ENCODE measurements around the gene DNASE1L2.
A peak's percentile ranks its signal among the peaks of the same experiment; 100 is the strongest.
"Not testable (repeated sequence)": the region's sequence is repeated elsewhere in the genome, so short reads cannot be mapped to it uniquely, and the experiment has no call there.

Gene DNASE1L2

DNA sequence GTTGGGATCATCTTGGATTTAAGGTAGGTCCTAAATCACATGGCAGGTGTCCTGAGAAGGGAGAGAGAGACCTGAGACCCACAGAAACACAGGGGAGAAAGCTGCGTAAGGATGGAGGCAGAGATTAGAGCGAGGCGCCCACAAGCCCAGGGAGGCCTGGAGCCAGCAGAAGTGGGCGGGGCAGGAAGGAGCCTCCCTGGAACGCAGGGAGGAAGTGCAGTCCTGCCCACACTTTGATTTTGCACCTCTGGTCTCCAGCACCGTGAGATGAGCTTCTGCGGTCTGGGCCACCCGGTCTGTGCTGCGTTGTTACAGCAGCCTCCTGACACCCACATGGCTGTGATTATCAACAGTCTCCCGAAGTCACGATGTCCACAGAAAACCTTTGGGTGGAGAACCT is 6.4 kb downstream of the DNASE1L2 start:
- no peak for DNase-seq

DNA sequence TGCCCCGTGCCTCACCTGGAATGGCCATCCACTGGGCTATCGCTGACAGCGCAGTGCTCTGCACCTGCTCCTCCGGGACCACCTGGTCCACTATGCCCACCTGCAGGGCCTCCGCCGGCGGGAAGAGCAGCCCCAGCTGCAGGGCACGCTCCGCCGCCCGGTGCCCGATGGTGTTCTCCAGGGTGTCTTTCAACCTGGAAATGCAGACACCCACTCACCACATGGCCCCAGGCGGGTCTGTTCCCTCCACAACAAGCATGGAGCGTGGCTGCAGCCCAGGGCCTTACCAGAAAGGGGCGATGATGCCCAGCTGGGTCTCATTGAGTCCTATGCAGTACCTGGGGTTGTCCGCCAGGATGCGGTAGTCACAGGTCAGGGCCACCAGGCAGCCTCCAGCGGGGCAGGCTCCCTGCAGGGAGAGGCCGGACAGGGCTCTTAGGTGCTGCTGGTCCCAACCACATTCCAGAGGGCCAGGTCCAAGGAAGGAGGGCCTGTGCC is 6.8 kb downstream of the DNASE1L2 start:
- no peak for DNase-seq

DNA sequence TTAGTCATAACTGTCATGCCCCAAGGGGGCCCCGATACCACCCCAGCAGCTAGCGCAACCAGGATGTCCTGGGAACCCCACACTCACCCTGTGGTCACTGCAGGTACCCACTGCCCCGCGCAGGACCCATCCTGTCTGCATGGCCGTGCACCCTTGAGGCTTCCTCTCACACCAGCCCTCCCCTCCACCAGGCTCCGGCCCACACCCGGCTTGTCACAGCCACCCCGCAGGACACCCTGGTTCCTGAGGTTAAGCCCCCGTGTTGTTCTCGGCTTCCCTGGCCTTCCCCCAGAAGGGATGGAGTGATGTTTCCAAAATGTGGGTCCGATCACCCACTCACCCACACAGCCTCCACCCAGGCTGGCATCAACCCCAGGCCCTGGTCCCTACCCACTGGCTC is 7.5 kb downstream of the DNASE1L2 start:
- no peak for DNase-seq

DNA sequence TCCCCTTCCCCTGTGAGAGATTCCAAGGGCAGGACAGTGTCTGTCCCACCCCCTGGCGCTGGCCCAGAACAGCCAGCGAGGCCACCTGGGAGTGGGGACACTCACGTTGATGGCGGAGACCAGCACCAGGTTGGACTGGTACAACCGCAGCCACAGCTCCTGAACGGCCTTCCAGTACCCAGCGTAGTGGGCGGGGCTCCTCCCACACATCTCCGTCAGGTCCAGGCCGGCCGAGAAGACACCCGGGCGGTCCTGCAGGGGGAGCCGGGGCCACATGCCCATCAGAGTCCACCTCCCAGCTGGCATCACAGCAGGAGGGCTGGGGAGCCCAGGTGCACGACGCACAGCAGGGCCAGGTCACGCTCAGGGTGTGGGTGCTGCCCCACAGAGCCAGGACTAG is 8.1 kb downstream of the DNASE1L2 start:
- no peak for DNase-seq

DNA sequence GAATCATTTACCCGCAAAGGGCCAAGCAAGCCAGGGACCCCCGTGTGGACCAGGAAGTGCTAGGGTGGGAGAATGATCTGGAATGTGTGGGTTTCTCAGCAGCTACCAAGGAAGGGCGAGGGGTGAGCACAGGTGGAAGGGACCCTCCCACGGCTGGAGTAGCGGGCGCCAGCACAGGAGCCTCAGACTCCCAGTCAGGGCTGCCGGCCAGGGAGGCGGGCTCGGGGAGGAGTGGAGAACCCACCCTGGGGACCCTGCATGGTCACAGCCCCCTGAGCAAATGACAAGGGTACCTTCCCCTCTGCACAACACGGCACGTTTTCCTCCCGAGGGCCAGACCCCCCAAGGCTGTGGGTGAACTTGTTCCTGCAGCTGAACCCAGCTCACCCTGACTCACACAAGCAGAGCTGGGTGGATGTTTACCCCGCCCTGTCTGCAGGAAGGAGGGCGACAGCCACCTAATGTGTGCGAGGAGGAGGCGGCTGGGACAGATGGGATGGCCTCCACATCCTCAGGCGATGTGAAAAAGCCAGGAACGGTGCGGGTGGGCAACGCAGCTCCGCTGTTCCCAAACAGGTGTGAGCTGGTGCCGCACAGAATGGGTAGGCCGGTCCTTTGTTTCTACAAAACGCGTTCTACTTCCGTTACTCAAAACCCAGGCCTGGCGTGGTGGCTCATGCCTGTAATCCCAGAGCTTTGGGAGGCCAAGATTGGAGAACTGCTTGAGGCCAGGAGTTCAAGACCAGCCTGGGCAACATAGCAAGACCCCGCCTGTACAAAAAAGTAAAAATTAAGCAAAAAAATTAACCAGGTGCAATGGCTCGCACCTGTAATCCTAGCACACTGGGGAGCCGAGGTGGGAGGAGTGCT is 8.9 kb downstream of the DNASE1L2 start:
- no peak for DNase-seq

DNA sequence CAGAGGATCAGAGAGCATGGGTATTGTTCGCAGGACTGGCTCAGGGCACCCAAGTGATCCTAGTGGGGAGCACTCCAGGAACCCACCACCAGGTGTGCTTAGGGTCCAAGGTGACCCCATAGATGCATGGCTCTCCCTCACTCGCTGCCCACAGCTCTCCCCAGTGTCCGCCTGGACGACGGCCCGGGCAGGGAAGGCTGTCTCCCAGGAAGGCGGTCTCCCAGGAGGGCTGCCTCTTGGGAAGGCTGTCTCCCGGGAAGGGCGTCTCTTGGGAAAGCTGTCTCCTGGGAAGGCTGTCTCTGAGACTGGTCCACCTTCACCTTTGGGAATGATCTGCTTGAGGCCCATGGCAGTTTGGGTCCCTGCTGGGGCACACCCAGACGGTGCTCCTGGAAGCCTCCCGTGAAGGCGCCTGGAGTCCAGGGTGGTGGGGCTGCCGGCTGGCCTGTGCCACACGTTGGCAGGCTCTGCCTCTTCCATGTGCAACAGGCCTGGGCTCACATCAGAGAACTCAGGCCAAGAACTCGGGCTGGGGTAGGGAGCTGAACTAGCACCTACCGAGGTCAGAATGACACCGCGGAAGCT is 10.1 kb downstream of the DNASE1L2 start:
- DNase-seq = no peak

DNA sequence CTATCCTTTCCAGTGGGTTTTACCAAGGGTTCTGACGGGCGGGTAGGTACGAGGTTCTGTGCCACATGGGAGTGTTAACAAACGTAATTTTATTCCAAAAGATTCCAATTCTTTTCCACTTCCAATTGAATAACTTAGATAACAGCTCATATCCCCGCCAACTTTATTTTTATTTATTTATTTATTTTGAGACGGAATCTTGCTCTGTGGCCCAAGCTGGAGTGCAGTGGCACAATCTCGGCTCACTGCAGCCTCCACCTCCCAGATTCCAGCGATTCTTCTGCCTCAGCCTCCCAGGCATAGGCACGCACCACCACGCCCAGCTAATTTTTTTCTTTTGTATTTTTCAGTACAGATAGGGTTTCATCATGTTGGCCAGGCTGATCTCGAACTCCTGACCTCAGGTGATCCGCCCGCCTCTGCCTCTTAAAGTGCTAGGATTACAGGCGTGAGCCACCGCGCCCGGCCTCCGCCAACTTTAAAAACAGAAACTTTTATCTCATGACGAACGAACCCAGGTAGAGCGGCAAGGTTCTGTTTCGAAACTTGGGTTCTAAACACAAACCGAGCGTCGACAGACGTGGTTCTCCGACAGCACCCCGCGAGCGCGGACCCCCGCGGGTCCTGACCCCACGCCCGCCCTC is 14.5 kb downstream of the DNASE1L2 start:
- DNase-seq = peak; percentile 18

DNA sequence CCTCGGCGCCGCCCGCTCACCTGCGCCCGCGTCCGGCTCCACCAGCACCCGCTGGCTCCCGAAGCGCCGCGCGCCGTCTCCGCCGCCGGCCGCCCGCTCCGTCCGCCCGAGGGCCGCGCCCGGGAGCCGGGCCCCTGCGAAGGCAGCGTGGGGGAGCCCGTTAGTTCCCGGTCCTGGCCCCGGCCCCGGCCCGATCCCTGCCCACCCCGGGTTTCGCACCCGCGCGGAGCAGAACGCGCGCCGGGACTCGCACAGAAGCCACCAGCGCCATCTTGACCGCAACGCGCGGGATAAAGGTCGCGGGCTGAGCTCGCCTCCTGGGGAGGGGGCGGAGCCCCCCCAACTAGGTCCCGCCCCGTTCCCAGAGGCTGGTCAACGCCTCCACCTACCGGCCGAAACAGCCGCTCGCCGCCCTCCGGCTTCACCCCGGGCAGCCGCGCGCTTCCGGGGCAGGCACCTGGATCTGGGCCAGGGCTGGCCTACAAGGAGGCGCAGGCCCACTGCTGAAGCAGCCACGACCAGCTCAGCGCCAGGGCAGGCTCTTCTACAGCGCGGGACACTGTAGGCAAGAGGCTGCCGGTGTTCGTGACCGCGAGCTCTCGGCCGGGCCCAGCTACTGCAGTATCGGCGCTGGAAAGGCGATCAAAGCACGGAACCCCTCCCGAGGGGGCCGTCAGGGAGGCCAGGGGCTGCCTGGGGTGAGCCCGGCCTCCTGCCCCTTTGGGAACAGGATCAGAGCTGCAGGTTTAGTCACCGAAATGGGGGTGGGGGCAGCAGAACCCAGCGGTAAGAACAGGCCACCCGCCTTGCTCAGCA is 15.3 kb downstream of the DNASE1L2 start, which contains the start of gene ECI1:
TSS of gene ECI1 (minus strand) at position 292 of the 816 bp plus-strand sequence. CDS start at position 271, 21 bp downstream.
- peak; percentile 52 for DNase-seq

DNA sequence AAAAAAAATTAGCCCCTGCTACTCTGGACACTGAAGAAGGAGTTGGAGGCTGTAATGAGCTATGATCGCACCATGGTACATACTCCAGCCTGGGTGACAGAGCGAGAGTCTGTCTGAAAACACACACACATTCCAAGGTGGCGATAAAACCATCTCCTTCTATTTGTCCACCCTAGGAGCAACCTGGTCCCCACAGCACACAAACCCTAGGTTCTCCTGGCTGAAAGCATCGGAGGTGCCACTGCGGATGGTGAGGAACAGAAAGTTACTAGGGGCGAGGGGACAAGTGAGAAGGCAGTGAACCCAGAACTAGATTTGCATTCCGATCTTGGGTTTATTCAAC is 16.5 kb downstream of the DNASE1L2 start:
- no peak for DNase-seq

DNA sequence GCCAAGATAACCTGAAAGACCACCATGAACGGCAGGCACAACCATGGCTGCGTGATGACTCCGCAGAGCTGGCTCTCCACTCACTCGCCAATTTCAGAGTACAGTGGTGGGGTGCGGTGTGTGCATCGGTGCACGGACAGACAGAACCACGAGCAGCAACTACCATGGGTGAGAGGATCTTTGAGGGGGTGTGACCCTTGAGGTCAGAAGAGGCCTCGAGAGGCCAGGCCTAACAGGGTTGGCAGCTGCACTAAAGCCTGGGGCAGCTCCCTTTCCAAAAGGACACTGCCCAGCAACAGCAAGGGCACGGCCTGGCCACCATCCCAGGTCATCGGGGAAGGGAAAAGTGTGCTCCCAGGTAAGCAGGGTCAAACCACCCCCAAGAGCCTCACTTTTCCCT is 17.0 kb downstream of the DNASE1L2 start:
- no peak for DNase-seq

DNA sequence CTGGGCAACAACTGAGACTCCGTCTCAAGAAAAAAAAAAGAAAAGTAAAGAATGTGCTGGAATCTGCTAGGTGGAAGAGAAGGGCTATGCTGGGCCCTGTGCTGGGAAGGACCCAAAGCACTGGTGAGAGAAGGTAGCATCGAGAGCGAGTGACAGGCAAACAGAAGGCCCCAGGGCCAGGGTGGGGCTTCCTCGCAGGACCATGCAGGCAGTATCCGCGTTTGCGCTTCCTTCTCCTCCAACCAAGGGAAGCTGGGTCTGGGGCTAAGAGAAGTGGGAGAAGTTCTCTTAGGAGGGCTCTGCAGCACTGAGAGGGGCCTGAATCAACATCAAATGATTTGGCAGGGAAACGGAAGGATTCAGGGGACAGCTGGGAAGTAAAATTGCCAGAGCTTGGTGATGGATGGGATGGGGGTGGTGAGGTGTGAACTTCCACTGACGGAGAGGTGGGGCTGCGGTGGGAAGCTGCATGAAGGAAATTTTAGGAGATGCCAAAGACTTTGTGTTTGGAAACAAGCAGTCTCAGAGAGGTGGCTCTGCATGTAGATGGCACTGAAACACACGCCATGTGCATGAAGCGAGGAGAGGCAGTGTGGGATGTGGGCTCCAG is 20.4 kb downstream of the DNASE1L2 start:
- DNase-seq = no peak

DNA sequence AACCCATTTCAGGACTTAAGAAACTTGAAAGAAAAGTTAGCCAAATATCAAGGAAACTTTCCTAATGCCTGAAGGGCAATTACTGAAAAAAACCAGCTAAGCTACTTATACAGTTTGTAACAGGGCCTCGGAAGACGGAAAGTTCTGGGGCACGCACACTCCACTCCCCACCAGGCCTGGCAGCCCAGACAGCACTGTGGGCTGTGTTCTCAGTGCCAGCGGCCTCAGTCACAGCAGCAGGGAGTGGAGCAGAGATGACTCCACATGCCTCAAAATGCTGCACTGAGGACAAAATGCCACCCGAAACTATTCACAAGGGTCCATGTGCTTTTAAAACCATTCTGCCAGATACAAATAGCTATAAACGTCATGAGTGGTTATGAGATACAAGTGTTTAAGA is 21.5 kb downstream of the DNASE1L2 start:
- DNase-seq = no peak

DNA sequence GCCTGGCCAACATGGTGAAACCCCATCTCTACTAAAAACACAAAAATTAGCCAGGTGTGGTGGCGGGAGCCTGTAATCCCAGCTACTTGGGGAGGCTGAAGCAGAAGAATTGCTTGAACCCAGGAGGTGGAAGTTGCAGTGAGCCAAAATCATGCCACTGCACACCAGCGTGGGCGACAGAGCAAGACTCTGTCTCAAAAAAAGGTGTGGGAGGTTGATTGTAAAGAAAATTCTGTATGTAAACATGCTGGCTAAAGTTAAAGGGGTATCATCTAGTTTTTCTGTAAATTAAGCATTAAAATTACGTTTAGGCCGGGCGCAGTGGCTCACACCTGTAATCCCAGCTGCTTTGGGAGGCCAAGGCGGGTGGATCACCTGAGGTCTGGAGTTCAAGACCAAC is 22.3 kb downstream of the DNASE1L2 start:
- DNase-seq = not testable (repeated sequence)

DNA sequence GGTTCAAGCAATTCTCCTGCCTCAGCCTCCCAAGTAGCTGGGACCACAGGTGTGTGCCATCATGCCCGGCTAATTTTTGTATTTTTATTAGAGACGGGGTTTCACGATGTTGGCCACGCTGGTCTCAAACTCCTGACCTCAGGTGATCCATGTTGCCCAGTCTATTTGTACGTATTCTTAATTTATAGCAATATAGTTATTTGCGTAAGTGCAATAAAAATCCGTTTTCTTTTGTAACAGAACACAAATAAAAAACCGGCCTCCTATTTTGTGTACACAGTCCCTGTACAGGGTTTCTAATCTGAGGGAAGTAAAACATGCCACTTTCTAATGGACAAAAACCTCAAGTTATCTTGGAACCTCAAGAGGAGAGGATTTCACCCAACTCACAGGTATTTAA is 24.0 kb downstream of the DNASE1L2 start:
- no peak for DNase-seq

DNA sequence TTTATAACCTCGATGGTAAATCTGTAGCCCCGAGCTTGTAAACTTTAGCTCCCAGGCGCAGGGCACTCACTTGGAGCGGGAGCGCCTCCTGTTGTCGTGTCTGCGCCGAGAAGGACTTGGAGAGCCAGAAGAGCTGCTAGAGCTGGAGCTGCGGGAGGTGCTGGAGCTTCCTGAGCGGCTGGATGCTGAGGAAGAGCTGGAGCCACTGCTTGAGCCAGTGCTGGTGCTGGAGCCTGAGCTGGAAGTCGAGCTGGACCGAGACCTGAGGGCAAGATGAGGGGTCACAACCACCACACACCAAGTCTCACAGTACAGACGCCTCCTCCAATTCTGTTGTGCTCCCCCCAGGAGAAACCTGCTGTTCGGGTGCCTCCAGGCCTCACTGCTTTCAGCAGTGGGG is 26.8 kb downstream of the DNASE1L2 start:
- not testable (repeated sequence) for DNase-seq

DNA sequence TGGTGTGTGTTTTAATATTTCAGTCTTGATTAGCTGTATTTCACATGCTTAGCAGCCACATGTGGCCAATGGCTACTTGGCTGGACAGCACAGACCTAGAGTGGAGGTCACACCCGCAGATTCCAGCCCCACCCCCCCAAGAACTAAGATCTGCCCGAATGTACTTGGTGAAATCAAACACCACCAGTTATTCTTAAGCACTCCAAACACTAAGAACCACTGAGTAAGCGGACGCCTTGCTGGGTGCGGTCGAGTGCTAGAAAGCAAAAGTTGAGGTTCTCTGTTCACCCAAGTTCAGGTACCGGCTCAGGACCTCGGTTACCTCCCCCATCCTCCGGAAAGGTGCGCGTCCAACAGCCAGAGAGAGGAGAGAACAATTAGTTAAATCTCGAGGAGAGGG is 30.6 kb downstream of the DNASE1L2 start:
- DNase-seq = not testable (repeated sequence)

DNA sequence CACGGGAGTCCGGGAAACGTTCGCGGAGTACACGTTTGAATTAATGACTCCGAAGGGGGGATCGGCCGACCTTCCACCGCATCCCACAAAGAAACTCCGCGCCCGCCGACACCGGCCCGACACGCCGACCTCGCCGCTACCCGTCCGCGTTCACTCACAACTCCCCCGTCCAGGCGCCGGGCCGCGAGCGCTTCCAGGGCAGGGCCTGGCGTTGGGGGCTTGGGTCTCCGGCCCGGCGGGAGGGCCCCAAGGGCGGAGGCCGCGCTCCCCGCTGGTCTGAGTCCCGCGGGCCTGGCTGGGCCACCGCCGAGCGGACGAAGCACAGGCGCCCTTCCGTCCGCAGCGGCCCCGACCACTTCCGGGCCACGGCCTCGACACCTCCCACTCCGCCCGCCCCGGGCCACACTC is 31.3 kb downstream of the DNASE1L2 start:
- DNase-seq = not testable (repeated sequence)

DNA sequence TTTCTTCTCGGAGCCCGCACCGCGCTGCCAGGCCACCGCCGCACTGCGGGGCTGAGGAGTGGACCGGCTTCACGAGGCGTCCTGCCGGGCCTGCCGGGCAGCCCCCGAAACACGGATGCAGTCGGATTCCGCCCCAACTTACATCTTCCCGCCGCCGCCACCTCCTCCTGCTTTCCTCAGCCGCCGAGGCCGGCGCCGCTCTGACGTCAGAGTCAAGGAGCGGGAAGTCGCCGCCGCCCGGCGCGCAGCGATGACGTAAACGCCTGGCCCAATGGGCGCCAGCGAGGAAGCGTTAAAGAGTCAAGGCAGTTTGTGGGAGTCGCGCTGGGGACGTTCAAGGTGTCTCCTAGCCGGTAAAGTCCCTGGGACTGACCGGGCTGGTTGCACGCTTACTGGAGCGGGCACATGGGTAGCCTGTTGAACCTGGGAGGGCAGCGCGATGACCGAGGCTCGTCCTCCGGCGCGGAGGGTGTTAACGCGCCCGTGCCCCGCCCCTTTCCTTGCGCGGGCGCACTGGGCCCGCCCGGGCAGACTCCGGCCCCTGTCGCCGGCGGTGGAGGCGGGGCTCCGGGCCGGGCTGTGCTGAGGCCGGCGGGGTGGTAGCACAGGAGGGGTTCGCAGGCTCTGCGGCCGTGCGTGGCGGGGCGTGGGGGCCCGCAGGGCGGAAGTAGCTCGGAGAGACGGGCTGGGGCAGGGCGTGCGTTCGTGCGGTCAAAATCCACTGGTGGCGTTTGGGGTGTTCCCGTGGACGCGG is 31.8 kb downstream of the DNASE1L2 start, which contains the start of gene RNPS1:
TSS of gene RNPS1 (minus strand) at position 214 of the 754 bp plus-strand sequence. CDS start 3,483 bp downstream, outside the sequence.
- DNase-seq = peak; percentile 84

DNA sequence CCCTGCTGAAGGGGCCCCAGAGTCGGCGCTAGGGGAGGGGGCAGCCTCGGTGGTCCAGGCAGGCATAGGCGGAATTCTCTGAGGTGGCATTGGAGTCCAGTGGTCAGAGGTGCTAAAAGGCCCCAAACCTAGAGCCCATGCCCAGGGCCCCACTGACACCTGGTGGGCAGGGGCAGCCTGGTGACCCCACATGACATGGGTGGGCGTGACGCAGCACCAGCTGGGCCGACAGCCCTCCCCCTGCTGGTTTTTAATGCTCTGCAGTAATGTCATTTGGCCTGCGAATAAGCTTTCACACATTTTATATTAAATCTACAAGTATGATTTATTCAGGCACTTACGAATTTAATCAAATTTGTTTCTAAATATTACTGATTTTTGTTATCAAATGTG is 33.8 kb downstream of the DNASE1L2 start:
- DNase-seq = no peak

DNA sequence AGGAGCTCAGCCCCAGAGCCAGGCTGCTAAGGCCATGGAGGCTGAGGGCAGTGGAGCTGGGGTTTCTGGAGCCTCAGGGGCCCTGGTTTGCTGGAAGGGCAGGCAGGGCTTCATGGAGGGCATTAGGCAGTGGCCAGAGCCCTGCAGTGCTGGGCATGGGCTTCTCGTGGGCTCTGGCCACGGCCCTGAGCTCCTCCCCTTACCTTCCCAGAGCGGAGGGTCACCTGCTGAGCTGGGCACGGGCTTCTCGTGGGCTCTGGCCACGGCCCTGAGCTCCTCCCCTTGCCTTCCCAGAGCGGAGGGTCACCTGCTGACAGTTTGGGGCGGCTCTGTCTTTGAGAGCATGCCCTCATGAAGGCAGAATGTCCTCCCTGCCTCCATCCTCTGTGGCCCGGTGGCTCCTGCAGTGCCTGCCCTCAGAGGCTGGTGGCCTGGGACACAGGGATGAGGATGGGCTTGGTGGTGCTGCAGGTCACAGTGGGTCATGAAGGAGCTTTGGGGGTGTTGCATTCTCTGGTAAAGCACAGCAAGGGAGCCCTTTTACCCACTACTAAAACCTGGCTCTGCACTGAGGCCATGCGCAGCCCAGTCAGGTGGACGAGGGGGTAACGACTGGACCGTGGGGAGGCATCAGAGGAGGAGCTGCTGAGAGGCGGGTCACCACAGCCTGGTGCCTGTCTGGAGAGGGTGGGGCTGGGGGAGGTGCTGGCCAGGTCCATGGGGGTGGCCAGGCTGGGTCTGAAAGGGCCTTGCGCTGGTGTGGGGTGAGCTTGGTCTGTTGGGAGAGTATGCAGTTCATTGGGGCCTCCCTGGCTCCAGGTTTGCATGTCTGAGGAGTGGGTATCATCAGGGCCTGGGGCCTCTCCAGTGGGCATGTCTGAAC is 34.6 kb downstream of the DNASE1L2 start:
- no peak for DNase-seq
